ES-I3 (cell line): ENCODE data around the gene PCDHGA3.
"Not testable (repeated sequence)": the region's sequence is repeated elsewhere in the genome, so short reads cannot be mapped to it uniquely, and the experiment has no call there.

Experiments
- H3K36me3 ChIP-seq: 2 replicates; pipeline ENCODE4 v1.6.1; 2013; ENCODE audit warnings: mild to moderate bottlenecking, low read length, control low read depth, moderate library complexity; ENCODE audit not compliant: insufficient read depth
- H3K4me1 ChIP-seq: 2 replicates; pipeline ENCODE4 v1.6.1; 2013; ENCODE audit warnings: mild to moderate bottlenecking, control low read depth, low read length; ENCODE audit not compliant: insufficient read depth
- H3K9ac ChIP-seq: 2 replicates; pipeline ENCODE4 v1.6.1; 2013; ENCODE audit warnings: low read depth, mild to moderate bottlenecking, low read length, moderate library complexity
- H3K9me3 ChIP-seq: 2 replicates; pipeline ENCODE4 v1.6.1; 2013; ENCODE audit warnings: mild to moderate bottlenecking, low read length, moderate library complexity; ENCODE audit not compliant: control insufficient read depth, insufficient read depth

PCDHGA3 gene

DNA sequence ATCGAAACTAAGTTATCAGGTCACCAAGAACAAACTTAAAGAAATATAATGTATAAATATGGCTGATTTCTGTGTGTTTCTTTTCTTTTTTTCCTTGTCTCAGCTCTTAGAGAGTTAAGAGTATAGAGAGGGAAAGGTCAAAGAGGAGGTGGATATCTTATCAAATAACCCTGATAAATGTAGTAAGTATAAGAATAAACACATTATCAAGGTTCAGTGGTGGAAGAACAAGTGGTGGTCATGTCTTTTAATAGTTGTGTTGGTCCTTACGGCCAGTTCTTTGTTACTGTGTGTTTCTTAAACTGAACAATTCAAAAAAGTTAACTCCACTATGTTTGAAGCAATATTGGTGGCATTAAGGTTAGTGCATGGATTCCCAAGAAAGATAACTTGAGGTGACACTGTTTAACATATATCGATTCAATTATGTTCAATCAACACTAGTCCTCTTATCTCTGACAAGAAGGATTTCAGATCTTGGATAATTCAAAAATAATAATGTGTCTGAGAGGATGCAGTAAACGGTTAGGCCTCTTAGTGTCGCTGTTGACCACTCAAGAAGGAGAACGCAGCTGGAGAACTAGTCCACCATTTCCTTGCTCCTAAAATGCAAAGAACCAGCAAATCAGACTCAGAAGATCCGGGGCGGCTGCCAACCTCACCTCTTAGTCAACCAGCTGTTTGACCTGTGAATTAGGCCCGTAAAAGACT, at the start of gene PCDHGA3:
TSS of gene PCDHGA3 (plus strand) at position 588 of the 711 bp plus-strand sequence. CDS start 205 bp downstream, outside the sequence.
- Histone ChIP-seq H3K9me3 (peaks cover 6% of the 10 kb centered on the region; the same call in 1 of the 2 replicates), H3K9ac (no peak within 1 kb of the TSS), H3K4me1 (no peaks in the 10 kb centered on the region), H3K36me3 (no peaks in the 10 kb centered on the region)

DNA sequence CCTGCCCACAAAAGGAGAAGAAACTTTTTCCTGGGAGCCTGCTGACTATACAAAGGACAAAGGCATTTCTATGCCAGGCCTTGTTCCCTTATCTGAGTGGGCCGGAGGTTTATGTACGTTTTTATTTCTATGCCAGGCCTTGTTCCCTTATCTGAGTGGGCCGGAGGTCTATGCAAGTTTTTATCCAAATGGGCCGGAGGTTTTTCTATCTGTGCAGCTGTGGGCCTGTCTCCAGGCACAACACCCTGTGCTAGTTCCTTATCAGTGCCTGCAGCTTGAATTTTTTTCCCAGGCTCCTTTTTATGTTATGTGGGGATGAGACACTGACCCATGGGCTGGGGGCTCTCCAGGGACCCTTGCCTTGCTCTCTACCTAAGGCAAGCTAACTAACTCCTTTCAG, 45.3 kb upstream of the PCDHGA3 start:
- Histone ChIP-seq H3K4me1 (no peaks in the 10 kb centered on the region), H3K36me3 (no peaks in the 10 kb centered on the region), H3K9ac (no peak overlapping the region), H3K9me3 (0 out of 2 replicates have a peak, but pooled peaks cover 2% of the 10 kb centered on the region)

DNA sequence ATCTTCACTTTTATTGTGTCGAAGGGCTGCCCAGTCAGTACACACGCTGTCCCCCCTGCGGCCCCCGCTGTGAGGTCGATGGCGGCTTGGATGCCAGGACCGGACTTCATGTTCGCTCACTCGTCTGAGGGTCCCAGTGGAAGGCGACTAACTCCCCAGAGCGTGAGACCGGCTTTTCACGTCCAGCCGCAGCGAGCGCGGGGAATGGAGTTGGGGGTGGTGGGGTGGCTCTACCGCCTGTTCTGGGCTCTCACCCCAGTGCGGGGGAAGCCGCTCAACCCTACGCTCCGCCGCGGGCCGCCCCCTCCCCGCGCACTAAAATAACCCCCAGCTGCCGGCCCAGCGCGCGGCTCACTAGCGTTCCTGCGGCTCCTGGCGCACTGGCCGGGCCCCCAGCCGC, 39.9 kb upstream of the PCDHGA3 start, which contains the start of gene SLC25A2:
TSS of gene SLC25A2 (minus strand) at position 294 of the 400 bp plus-strand sequence. CDS start at position 110, 184 bp downstream.
- no peaks in the 10 kb centered on the region for H3K4me1 ChIP-seq
- H3K9ac ChIP-seq = no peak within 1 kb of the TSS
- H3K36me3 ChIP-seq = no peaks in the 10 kb centered on the region
- 0 out of 2 replicates have a peak, but pooled peaks cover 2% of the 10 kb centered on the region for H3K9me3 ChIP-seq

GRCh38 chr5:141306630-141307029, 37.0 kb upstream of the PCDHGA3 start:
- Histone ChIP-seq H3K4me1 (no peaks in the 10 kb centered on the region), H3K9ac (no peak overlapping the region), H3K9me3 (0 out of 2 replicates have a peak, but pooled peaks cover 2% of the 10 kb centered on the region), H3K36me3 (no peaks in the 10 kb centered on the region; the same call in 1 of the 2 replicates)

- peaks cover 8% of the 10 kb centered on the region for H3K36me3 ChIP-seq
- peaks cover 10% of the 10 kb centered on the region for H3K9me3 ChIP-seq
- no peak overlapping the region for H3K9ac ChIP-seq
- H3K4me1 ChIP-seq = no peaks in the 10 kb centered on the region; the same call in 1 of the 2 replicates
Measured at GRCh38 chr5:141313711-141314110, 29.9 kb upstream of the PCDHGA3 start.

DNA sequence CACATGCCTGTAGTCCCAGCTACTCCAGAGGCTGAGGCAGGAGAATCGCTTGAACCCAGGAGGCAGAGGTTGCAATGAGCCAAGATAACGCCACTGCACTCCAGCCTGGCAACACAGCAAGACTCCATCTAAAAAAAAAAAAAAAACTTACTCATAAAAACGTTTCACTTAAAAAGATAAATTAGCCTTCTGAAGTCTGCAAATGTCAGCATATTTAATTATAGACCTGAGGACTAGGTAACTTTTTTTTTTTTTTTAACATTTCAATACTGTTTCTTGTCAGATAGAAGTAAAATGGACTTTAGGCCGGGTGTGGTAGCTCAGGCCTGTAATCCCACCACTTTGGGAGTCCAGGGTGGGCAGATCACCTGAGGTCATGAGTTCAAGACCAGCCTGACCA, 26.7 kb upstream of the PCDHGA3 start:
- not testable (repeated sequence) for H3K4me1 ChIP-seq, H3K9ac ChIP-seq
- H3K9me3 ChIP-seq = peaks cover 20% of the 10 kb centered on the region
- H3K36me3 ChIP-seq = peaks cover 17% of the 10 kb centered on the region

- Histone ChIP-seq H3K9me3 (peaks cover 20% of the 10 kb centered on the region), H3K4me1 (no peaks in the 10 kb centered on the region; the same call in 1 of the 2 replicates), H3K36me3 (peaks cover 17% of the 10 kb centered on the region), H3K9ac (peak overlapping the region; percentile 99; the same call in 1 of the 2 replicates)
Measured at GRCh38 chr5:141319202-141319601, 24.4 kb upstream of the PCDHGA3 start.

DNA sequence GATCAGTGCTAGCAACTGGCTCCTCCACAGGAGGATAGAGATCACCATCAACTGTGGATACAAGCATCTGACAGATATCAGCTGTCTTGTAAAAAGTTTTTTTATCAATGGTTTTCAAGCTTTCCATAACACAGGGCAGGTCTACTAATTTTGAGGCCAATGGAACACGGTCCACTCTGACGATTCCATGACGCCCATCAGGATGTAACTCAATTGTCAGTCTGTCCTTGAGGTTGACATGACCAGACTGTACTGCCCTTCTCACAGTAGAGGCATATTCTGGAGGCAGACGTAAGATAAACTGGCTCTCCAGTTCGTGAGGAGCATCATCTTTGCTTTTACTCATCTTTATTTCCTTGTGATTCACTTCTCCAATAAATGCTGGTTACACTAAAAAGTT, 23.9 kb upstream of the PCDHGA3 start:
- peak overlapping the region; percentile 99 for H3K9ac ChIP-seq
- H3K9me3 ChIP-seq = peaks cover 20% of the 10 kb centered on the region
- H3K4me1 ChIP-seq = no peaks in the 10 kb centered on the region; the same call in 1 of the 2 replicates
- peaks cover 17% of the 10 kb centered on the region for H3K36me3 ChIP-seq

GRCh38 chr5:141320225-141321169, 23.1 kb upstream of the PCDHGA3 start, which contains the start of gene TAF7:
Gene TAF7 (minus strand): TSS chr5:141320784. CDS start chr5:141320044, 740 bp downstream.
- peaks cover 20% of the 10 kb centered on the region for H3K9me3 ChIP-seq
- H3K9ac ChIP-seq = peak within 1 kb of the TSS; percentile 99
- H3K36me3 ChIP-seq = peaks cover 17% of the 10 kb centered on the region
- no peaks in the 10 kb centered on the region; the same call in 1 of the 2 replicates for H3K4me1 ChIP-seq

- Histone ChIP-seq H3K4me1 (no peaks in the 10 kb centered on the region; the same call in 1 of the 2 replicates), H3K36me3 (peaks cover 17% of the 10 kb centered on the region), H3K9me3 (peaks cover 20% of the 10 kb centered on the region), H3K9ac (no peak overlapping the region)
Measured at GRCh38 chr5:141322261-141322660, 21.4 kb upstream of the PCDHGA3 start.

DNA sequence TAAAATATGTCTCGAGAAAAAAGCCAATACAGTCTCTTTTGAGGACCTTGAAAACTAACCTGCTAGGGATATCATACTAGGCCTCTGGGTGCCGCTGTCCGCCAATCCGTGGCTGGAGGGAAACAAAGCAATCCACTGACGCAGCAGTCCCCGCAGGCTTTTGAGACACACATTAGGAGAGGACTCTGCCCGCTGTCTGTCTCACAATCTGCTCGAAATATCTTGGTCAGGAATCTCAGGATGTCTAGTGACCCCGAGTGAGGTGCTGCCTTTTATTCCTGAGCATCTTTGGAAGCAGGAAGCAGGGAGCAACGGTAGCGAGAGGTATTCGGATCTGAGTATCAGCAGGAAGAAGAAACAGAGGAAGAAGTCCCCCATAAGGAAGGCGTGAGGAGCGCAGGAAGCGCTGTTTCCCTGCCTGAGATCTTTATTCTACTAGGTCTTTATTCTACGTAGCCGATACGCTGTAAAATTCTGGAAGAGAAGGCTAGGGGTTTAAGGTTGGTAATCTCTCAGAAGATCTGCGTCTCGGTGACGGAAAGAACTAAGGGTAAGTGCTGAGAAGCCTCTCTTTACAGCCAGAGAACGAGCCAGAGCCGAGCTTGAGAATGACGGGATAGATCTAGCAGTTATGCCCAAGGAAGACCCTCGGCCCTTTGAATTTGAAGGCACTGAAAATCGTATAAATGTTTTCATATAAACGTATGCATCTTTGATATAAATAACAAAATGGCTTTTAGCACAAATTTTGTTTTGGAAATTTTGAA, 17.4 kb upstream of the PCDHGA3 start:
- Histone ChIP-seq H3K4me1 (no peaks in the 10 kb centered on the region), H3K9me3 (no peaks in the 10 kb centered on the region; the same call in 1 of the 2 replicates), H3K36me3 (no peaks in the 10 kb centered on the region), H3K9ac (peak overlapping the region; percentile 78)

- no peaks in the 10 kb centered on the region for H3K4me1 ChIP-seq
- H3K36me3 ChIP-seq = no peaks in the 10 kb centered on the region
- H3K9me3 ChIP-seq = no peaks in the 10 kb centered on the region; the same call in none of the 2 replicates
- H3K9ac ChIP-seq = no peak overlapping the region
Measured at GRCh38 chr5:141328231-141328630, 15.4 kb upstream of the PCDHGA3 start.

DNA sequence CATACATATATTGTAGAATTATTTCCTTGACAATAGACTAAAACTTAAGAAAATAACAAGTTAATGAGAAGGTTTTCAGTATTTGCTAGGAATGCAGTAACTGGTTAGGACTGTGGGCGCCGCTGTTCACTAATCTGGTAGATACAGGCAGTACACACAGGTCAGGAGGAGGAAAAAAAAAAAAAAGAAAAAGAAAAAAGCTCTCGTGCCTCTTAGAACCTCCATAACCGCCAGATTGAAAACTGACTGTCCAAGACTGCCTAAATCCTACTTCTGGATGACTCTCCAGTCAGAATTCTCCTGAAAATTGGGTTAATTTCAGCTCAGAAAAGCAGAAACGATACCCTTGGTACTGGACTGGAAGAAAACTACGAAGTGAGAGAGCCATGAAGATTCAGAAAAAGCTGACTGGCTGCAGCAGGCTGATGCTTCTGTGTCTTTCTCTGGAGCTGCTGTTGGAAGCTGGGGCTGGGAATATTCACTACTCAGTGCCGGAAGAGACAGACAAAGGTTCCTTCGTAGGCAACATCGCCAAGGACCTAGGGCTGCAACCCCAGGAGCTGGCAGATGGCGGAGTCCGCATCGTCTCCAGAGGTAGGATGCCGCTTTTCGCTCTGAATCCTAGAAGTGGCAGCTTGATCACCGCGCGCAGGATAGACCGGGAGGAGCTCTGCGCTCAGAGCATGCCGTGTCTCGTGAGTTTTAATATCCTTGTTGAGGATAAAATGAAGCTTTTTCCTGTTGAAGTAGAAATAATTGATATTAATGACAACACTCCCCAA, 13.1 kb upstream of the PCDHGA3 start, which contains the start of gene PCDHGA1:
TSS of gene PCDHGA1 (plus strand) at position 216 of the 782 bp plus-strand sequence.
- H3K36me3 ChIP-seq = no peaks in the 10 kb centered on the region; the same call in 1 of the 2 replicates
- no peak within 1 kb of the TSS; the same call in 1 of the 2 replicates for H3K9ac ChIP-seq
- H3K9me3 ChIP-seq = no peaks in the 10 kb centered on the region; the same call in none of the 2 replicates
- no peaks in the 10 kb centered on the region for H3K4me1 ChIP-seq
